SU-DHL-6 (cell line): Measurements from ENCODE around the gene PYGB.

Experiments used
- H2AFZ ChIP-seq: fragments of 200-600 bp; sonication (generic); 2 replicates; pipeline ENCODE4 v1.6.1; 2014; ENCODE audit warnings: low read depth, mild to moderate bottlenecking, moderate library complexity, mixed read lengths, antibody characterized with exemption, low read length; ENCODE audit not compliant: severe bottlenecking
- H3F3A ChIP-seq: fragments of 200-600 bp; shearing (Covaris generic); 2 replicates; pipeline ENCODE4 v1.6.0; 2016; ENCODE audit warnings: antibody characterized with exemption, mild to moderate bottlenecking; ENCODE audit not compliant: insufficient read depth
- H3K27ac ChIP-seq: fragments of 200-600 bp; sonication (generic); 2 replicates; pipeline ENCODE4 v1.5.1; 2016; ENCODE audit warnings: low read depth, mild to moderate bottlenecking, low read length, moderate library complexity, mixed read lengths
- H3K27me3 ChIP-seq: fragments of 200-600 bp; sonication (generic), shearing (Covaris generic); 2 replicates; pipeline ENCODE4 v1.6.0; 2014; ENCODE audit warnings: mild to moderate bottlenecking, low read length
- H3K36me3 ChIP-seq: fragments of 200-600 bp; sonication (generic); 2 replicates; pipeline ENCODE4 v1.6.1; 2014; ENCODE audit warnings: mild to moderate bottlenecking, low read length, mixed read lengths
- H3K4me2 ChIP-seq: fragments of 300-600, 200-600 bp; shearing (Covaris generic), sonication (generic); 2 replicates; pipeline ENCODE4 v1.6.0; 2014; ENCODE audit warnings: low read length, low read depth, mild to moderate bottlenecking; ENCODE audit not compliant: poor library complexity, severe bottlenecking
- H3K4me3 ChIP-seq: fragments of 200-600 bp; sonication (generic); 2 replicates; pipeline ENCODE4 v1.5.1; 2014; ENCODE audit warnings: antibody characterized with exemption, low read length, mild to moderate bottlenecking, mixed read lengths; ENCODE audit not compliant: insufficient read depth, poor library complexity, severe bottlenecking
- H3K79me2 ChIP-seq: fragments of 200-600 bp; sonication (generic); 2 replicates; pipeline ENCODE4 v1.6.1; 2014; ENCODE audit warnings: mild to moderate bottlenecking, low read length, moderate library complexity; ENCODE audit not compliant: insufficient read depth
- H3K9ac ChIP-seq: fragments of 200-600 bp; sonication (generic); 2 replicates; pipeline ENCODE4 v1.7.0; 2014; ENCODE audit warnings: mild to moderate bottlenecking, low read length
- H3K9me2 ChIP-seq: fragments of 200-600 bp; sonication (generic); replicated peaks from 2 replicates; pipeline ENCODE4 v1.6.1; 2014; ENCODE audit warnings: low read length; ENCODE audit not compliant: insufficient read depth
- H3K9me3 ChIP-seq: fragments of 200-600 bp; sonication (generic); 2 replicates; pipeline ENCODE4 v1.6.1; 2014; ENCODE audit warnings: low read length, mixed read lengths; ENCODE audit not compliant: insufficient read depth
- H4K20me1 ChIP-seq: fragments of 200-600 bp; sonication (generic); 2 replicates; pipeline ENCODE4 v1.6.1; 2014; ENCODE audit warnings: low read depth, mild to moderate bottlenecking, antibody characterized with exemption, low read length, moderate library complexity, mixed read lengths
- EZH2phosphoT487 ChIP-seq: fragments of 200-600 bp; sonication (generic), shearing (Covaris generic); conservative IDR thresholded peaks from 2 replicates; pipeline ENCODE4 v1.6.1; 2018; ENCODE audit warnings: mild to moderate bottlenecking, antibody characterized with exemption, low read length, moderate library complexity, mixed read lengths
- TF ChIP-seq, protein P1 (sequence below): fragments of 200-600 bp; sonication (generic); IDR thresholded peaks from one replicate; pipeline ENCODE4 v1.5.1; 2017; ENCODE audit warnings: antibody characterized with exemption, mild to moderate bottlenecking, low read length, moderate library complexity; ENCODE audit not compliant: insufficient read depth, poor library complexity, severe bottlenecking

Gene PYGB

DNA sequence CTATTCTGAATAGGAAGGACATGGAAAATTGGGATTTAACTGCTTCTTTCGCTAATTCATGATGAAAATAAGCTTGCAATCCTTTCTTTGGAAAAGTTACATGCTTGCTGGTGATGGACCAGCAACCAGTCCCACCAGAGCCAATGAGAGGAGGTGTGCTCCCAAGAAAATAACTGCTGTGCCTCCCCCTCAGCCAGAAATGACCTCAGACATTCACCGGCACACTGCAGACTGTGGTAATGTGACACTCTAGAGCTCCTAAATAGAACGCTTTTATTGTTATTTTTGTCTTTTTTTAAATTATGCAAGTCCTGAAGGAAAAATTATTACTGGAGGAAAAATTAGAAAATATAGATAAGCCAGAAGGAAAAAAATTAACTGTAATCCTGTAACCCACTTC lies 2.6 kb downstream of the PYGB start:
- Histone ChIP-seq H3K36me3 (no peaks in the 10 kb centered on the region), H3K4me2 (no peak overlapping the region), H3K79me2 (no peaks in the 10 kb centered on the region; the same call in 1 of the 2 replicates), H3F3A (peaks cover 7% of the 10 kb centered on the region), H2AFZ (no peak overlapping the region), H3K9me3 (no peaks in the 10 kb centered on the region), H3K9me2 (no peaks in the 10 kb centered on the region), H3K4me3 (no peak overlapping the region), H3K9ac (no peak overlapping the region), H4K20me1 (peaks cover 6% of the 10 kb centered on the region; the same call in 1 of the 2 replicates), H3K27ac (no peak overlapping the region), H3K27me3 (no peaks in the 10 kb centered on the region)
- TF ChIP-seq, protein P1, sequence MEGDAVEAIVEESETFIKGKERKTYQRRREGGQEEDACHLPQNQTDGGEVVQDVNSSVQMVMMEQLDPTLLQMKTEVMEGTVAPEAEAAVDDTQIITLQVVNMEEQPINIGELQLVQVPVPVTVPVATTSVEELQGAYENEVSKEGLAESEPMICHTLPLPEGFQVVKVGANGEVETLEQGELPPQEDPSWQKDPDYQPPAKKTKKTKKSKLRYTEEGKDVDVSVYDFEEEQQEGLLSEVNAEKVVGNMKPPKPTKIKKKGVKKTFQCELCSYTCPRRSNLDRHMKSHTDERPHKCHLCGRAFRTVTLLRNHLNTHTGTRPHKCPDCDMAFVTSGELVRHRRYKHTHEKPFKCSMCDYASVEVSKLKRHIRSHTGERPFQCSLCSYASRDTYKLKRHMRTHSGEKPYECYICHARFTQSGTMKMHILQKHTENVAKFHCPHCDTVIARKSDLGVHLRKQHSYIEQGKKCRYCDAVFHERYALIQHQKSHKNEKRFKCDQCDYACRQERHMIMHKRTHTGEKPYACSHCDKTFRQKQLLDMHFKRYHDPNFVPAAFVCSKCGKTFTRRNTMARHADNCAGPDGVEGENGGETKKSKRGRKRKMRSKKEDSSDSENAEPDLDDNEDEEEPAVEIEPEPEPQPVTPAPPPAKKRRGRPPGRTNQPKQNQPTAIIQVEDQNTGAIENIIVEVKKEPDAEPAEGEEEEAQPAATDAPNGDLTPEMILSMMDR: no peak
- no peak for TF ChIP-seq EZH2phosphoT487

DNA sequence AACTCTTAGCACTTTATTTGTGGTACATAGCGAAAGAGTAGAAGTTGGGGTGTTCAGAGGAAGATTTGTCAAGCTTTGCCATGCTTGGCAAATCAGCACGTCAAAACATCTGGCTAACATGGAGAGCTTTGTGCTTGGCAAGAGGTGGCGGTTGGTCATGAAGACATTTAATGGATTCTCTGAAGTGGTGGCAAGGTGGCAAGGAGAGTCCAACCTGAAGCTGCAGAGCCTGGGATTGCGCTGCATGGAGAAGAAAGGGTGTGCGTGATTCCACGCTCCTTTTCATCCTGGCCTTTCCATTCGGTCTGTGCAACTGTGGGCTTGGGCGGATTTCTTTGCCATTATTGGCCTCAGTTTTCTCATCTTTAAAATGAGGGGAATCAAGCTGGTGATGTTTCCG lies 3.1 kb downstream of the PYGB start:
- H3K4me2 ChIP-seq: no peak overlapping the region
- H3K9ac ChIP-seq: no peak overlapping the region
- TF ChIP-seq, protein P1: no peak
- TF ChIP-seq EZH2phosphoT487: no peak
- H3F3A ChIP-seq: peaks cover 7% of the 10 kb centered on the region
- no peaks in the 10 kb centered on the region for H3K9me3 ChIP-seq
- H3K79me2 ChIP-seq: no peaks in the 10 kb centered on the region; the same call in 1 of the 2 replicates
- no peak overlapping the region for H2AFZ ChIP-seq
- no peaks in the 10 kb centered on the region for H3K9me2 ChIP-seq
- H3K27ac ChIP-seq: no peak overlapping the region
- no peak overlapping the region for H3K4me3 ChIP-seq
- H4K20me1 ChIP-seq: peaks cover 6% of the 10 kb centered on the region; the same call in 1 of the 2 replicates
- no peaks in the 10 kb centered on the region for H3K36me3 ChIP-seq
- no peaks in the 10 kb centered on the region for H3K27me3 ChIP-seq

DNA sequence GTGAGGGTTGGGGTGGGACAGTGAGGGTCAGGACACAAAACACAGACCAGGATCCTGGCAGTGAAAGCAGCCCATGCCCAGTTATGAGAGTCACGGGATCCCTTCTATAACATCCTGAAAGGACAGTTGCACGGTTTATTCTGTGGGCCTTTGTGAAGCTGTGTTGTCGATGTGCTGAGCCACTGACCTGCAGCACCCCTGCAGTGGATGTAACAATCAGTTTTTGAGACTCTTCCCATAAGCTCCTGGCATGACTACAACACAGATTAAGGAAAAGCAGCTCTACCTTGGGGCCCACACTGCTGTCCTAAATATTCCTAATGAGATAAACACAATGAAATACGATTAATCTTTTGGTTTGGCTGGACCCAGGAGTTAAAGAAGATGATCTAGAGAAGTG lies 3.7 kb downstream of the PYGB start:
- Histone ChIP-seq H2AFZ (no peak overlapping the region), H3K9ac (no peak overlapping the region), H3K9me3 (no peaks in the 10 kb centered on the region), H4K20me1 (peaks cover 6% of the 10 kb centered on the region; the same call in 1 of the 2 replicates), H3K4me2 (no peak overlapping the region), H3K27me3 (no peaks in the 10 kb centered on the region), H3K4me3 (no peak overlapping the region), H3K36me3 (no peaks in the 10 kb centered on the region), H3F3A (peaks cover 7% of the 10 kb centered on the region; the same call in 1 of the 2 replicates), H3K9me2 (no peaks in the 10 kb centered on the region), H3K79me2 (no peaks in the 10 kb centered on the region; the same call in 1 of the 2 replicates), H3K27ac (no peak overlapping the region)
- TF ChIP-seq, protein P1: no peak
- TF ChIP-seq EZH2phosphoT487: no peak
